GM12878 (cell line): ENCODE measurements around the gene CCNB1IP1. TPM values are rescaled to one million over a fixed set of nuclear protein-coding genes. Genes with fewer than 3 reads are reported as not detected.

Experiments
- ATF2 ChIP-seq: IDR thresholded peaks from 2 replicates; pipeline ENCODE4 v1.6.1; 2012; ENCODE audit warnings: low read length, inconsistent platforms
- ATF7 ChIP-seq: fragments of 450-650 bp; IDR thresholded peaks from 2 replicates; pipeline ENCODE4 v1.6.1; 2016; ENCODE audit warnings: low read depth, mild to moderate bottlenecking
- CBX5 ChIP-seq: sonication (generic); IDR thresholded peaks from 2 replicates; pipeline ENCODE4 v1.6.1; 2016; ENCODE audit warnings: low read depth, moderate library complexity, mild to moderate bottlenecking, inconsistent platforms
- CHD1 ChIP-seq: IDR thresholded peaks from 2 replicates; pipeline ENCODE4 v1.6.1; 2012; ENCODE audit warnings: low read depth, low read length, improper control_type of control experiment
- CREM ChIP-seq: IDR thresholded peaks from 2 replicates; pipeline ENCODE4 v1.6.1; 2014; ENCODE audit warnings: antibody characterized with exemption, low read depth
- E2F8 ChIP-seq: fragments of 450-650 bp; IDR thresholded peaks from 2 replicates; pipeline ENCODE4 v1.6.1; 2018; ENCODE audit warnings: mild to moderate bottlenecking, low read depth, moderate library complexity; ENCODE audit not compliant: partially characterized antibody
- ESRRA ChIP-seq: IDR thresholded peaks from 2 replicates; pipeline ENCODE4 v1.6.1; 2012; ENCODE audit warnings: mild to moderate bottlenecking, low read length, improper control_type of control experiment
- EZH2 ChIP-seq: IDR thresholded peaks from 2 replicates; pipeline ENCODE4 v1.6.1; 2012; ENCODE audit warnings: low read depth, mild to moderate bottlenecking, control low read depth, inconsistent platforms, low read length, borderline replicate concordance; ENCODE audit not compliant: control insufficient read depth
- GATAD2B ChIP-seq: fragments of 450-650 bp; conservative IDR thresholded peaks from 2 replicates; pipeline ENCODE4 v1.6.1; 2017; ENCODE audit warnings: low read depth, mild to moderate bottlenecking, moderate library complexity
- IRF4 ChIP-seq: IDR thresholded peaks from 2 replicates; pipeline ENCODE4 v1.6.1; 2011; ENCODE audit warnings: low read depth, low read length
- MEF2A ChIP-seq: IDR thresholded peaks from 2 replicates; pipeline ENCODE4 v1.6.1; 2011; ENCODE audit warnings: low read depth, mild to moderate bottlenecking, low read length, moderate library complexity; ENCODE audit not compliant: insufficient read depth
- MXI1 ChIP-seq: fragments of 150-350 bp; IDR thresholded peaks from 2 replicates; pipeline ENCODE4 v1.6.1; 2011; ENCODE audit warnings: low read depth, mild to moderate bottlenecking, inconsistent platforms, low read length, improper control_type of control experiment
- NFIC ChIP-seq: IDR thresholded peaks from 2 replicates; pipeline ENCODE4 v1.6.1; 2012; ENCODE audit warnings: low read depth, mild to moderate bottlenecking, inconsistent platforms, low read length, moderate library complexity
- NFYB ChIP-seq: IDR thresholded peaks from 2 replicates; pipeline ENCODE4 v1.6.1; 2011; ENCODE audit warnings: low read depth, mild to moderate bottlenecking, low read length, improper control_type of control experiment, moderate library complexity; ENCODE audit not compliant: insufficient read depth
- PAX5 ChIP-seq: IDR thresholded peaks from 2 replicates; pipeline ENCODE4 v1.6.1; 2011; ENCODE audit warnings: low read depth, low read length, borderline replicate concordance
- POLR2A ChIP-seq: IDR thresholded peaks from 2 replicates; pipeline ENCODE4 v1.6.1; 2011; ENCODE audit warnings: low read depth, mild to moderate bottlenecking, low read length
- SPI1 ChIP-seq: IDR thresholded peaks from 2 replicates; pipeline ENCODE4 v1.6.1; 2011; ENCODE audit warnings: low read depth, mild to moderate bottlenecking, low read length, moderate library complexity, borderline replicate concordance; ENCODE audit not compliant: insufficient read depth
- SRF ChIP-seq, 2 experiments: IDR thresholded peaks; 2 replicates each; pipeline ENCODE4 v1.6.1; 2011; ENCODE audit warnings: low read depth in 2 of 2, low read length in 2 of 2, mild to moderate bottlenecking in 1 of 2, moderate library complexity in 1 of 2
- STAT1 ChIP-seq: fragments of 450-650 bp; conservative IDR thresholded peaks from 2 replicates; pipeline ENCODE4 v1.6.1; 2014; ENCODE audit warnings: antibody characterized with exemption, mild to moderate bottlenecking
- USF1 ChIP-seq: IDR thresholded peaks from 2 replicates; pipeline ENCODE4 v1.6.1; 2011; ENCODE audit warnings: borderline replicate concordance, low read depth, mild to moderate bottlenecking, moderate library complexity, mixed read lengths, low read length; ENCODE audit not compliant: insufficient read depth; ENCODE audit errors: extremely low read length
- ZBED1 ChIP-seq: IDR thresholded peaks from 2 replicates; pipeline ENCODE4 v1.6.1; 2016; ENCODE audit warnings: borderline replicate concordance
- ZNF622 ChIP-seq: fragments of 450-650 bp; IDR thresholded peaks from 2 replicates; pipeline ENCODE4 v1.6.1; 2017; ENCODE audit warnings: mild to moderate bottlenecking, inconsistent platforms
- ZSCAN29 ChIP-seq: fragments of 450-650 bp; IDR thresholded peaks from 2 replicates; pipeline ENCODE4 v1.6.1; 2017; ENCODE audit warnings: mild to moderate bottlenecking, moderate library complexity
- polyA plus RNA-seq, 11 experiments: library from polyadenylated mRNA; depleted of rRNA in 4 of 11; unstranded in 6 of 11; stranded (reverse) in 5 of 11; fragments of >200 nt; fragmentation: Nextera tagmentation in 4 of 11; fragmentation: Illumina TruSeq in 1 of 11; extraction: Ambion mirVana in 4 of 11; extraction: Trizol in 1 of 11; gene quantifications; 1 replicate in 1 of 11; 2 replicates in 10 of 11; pipeline versions ENCODE4 v1.2.1 to v1.2.3, GENCODE V29; 2011 to 2016; ENCODE audit warnings: inconsistent platforms in 2 of 11, missing spikeins in 2 of 11, low read depth in 1 of 11
- total RNA-seq, 4 experiments: library from RNA; depleted of rRNA in 3 of 4; stranded (reverse); fragments of >200 nt in 3 of 4; fragmentation: Illumina TruSeq in 1 of 4; extraction: Trizol in 1 of 4; gene quantifications; 2 replicates each; pipeline versions ENCODE4 v1.2.1 to v1.2.3, GENCODE V29; 2013 to 2021

The CCNB1IP1 gene
- total and polyA plus RNA-seq, 10 of the 15 experiments (the other 5 are each of a cell fraction or from before 2014, with no cell fraction given) = 20.4 to 165 (median 86.5) TPM

- TF ChIP-seq IRF4 (0 out of 2 replicates have a peak, but pooled peaks have one; percentile 42), PAX5 (no peak; the same call in 1 of the 2 replicates), SRF (IDR thresholded peaks at IDR 0.05; ENCODE audit: low read depth in 2 of 2, low read length in 2 of 2) (no peak), GATAD2B (peak; percentile 77), CHD1 (no peak), ZNF622 (no peak), NFYB (no peak), CBX5 (peak; percentile 87; the same call in 1 of the 2 replicates), MEF2A (no peak), ZBED1 (peak; percentile 97), MXI1 (peak; percentile 15; the same call in 1 of the 2 replicates), STAT1 (peak; percentile 69), E2F8 (no peak), POLR2A (peak; percentile 97), CREM (peak; percentile 98), ATF7 (peak; percentile 99), NFIC (peak; percentile 64; the same call in 1 of the 2 replicates), SPI1 (peak; percentile 7; the same call in 1 of the 2 replicates), ESRRA (0 out of 2 replicates have a peak, but pooled peaks have one; percentile 30), ATF2 (peak; percentile 90), EZH2 (no peak), ZSCAN29 (no peak; the same call in 1 of the 2 replicates), USF1 (no peak)
Measured at GRCh38 chr14:20343092-20343861, 10.2 kb upstream of the CCNB1IP1 start, which contains the start of gene PARP2 (continued).
